Neural cell (in vitro differentiated cells): ENCODE data around the gene IFNLR1. TPM values are rescaled to one million over a fixed set of nuclear protein-coding genes. Genes with fewer than 3 reads are reported as not detected.

ENCODE experiments used
- H2AFZ ChIP-seq: fragments of 200-600, 300-800 bp; sonication (generic), shearing (Covaris generic); 2 replicates; pipeline ENCODE4 v1.6.0; 2014; ENCODE audit warnings: low read depth, mild to moderate bottlenecking, antibody characterized with exemption, low read length, moderate library complexity
- H3F3A ChIP-seq: fragments of 200-600 bp; shearing (Covaris generic); 2 replicates; pipeline ENCODE4 v1.6.1; 2016; ENCODE audit warnings: mild to moderate bottlenecking, moderate library complexity, mixed read lengths, antibody characterized with exemption, low read length; ENCODE audit not compliant: insufficient read depth, poor library complexity, severe bottlenecking
- H3K27ac ChIP-seq: fragments of 200-600, 300-800 bp; sonication (generic), shearing (Covaris generic); 2 replicates; pipeline ENCODE4 v1.5.1; 2014; ENCODE audit warnings: mild to moderate bottlenecking, low read length, moderate library complexity
- H3K27me3 ChIP-seq: fragments of 300-800, 200-600 bp; sonication (generic), shearing (Covaris generic); 2 replicates; pipeline ENCODE4 v1.6.0; 2014; ENCODE audit warnings: mild to moderate bottlenecking, low read depth, low read length, moderate library complexity; ENCODE audit not compliant: insufficient read depth
- H3K36me3 ChIP-seq: fragments of 300-800, 200-600 bp; sonication (generic), shearing (Covaris generic); 2 replicates; pipeline ENCODE4 v1.5.1; 2014; ENCODE audit warnings: mild to moderate bottlenecking, antibody characterized with exemption, low read length, moderate library complexity; ENCODE audit not compliant: insufficient read depth
- H3K4me2 ChIP-seq: fragments of 300-800, 200-600 bp; sonication (generic), shearing (Covaris generic); 2 replicates; pipeline ENCODE4 v1.6.0; 2014; ENCODE audit warnings: mild to moderate bottlenecking, low read length
- H3K4me3 ChIP-seq: fragments of 300-800, 200-600 bp; sonication (generic), shearing (Covaris generic); 2 replicates; pipeline ENCODE4 v1.5.1; 2014; ENCODE audit warnings: mild to moderate bottlenecking, low read length, moderate library complexity
- H3K79me2 ChIP-seq: fragments of 200-600 bp; shearing (Covaris generic); replicated peaks from 2 replicates; pipeline ENCODE4 v1.6.0; 2014; ENCODE audit warnings: mild to moderate bottlenecking, low read length, moderate library complexity; ENCODE audit not compliant: insufficient read depth
- H3K9ac ChIP-seq: fragments of 300-800, 200-600 bp; sonication (generic), shearing (Covaris generic); 2 replicates; pipeline ENCODE4 v1.6.1; 2016; ENCODE audit warnings: mild to moderate bottlenecking, low read length, mixed read lengths
- H3K9me2 ChIP-seq: fragments of 200-600 bp; shearing (Covaris generic); 2 replicates; pipeline ENCODE4 v1.6.1; 2016; ENCODE audit warnings: mild to moderate bottlenecking, low read length, mixed read lengths; ENCODE audit not compliant: insufficient read depth
- H3K9me3 ChIP-seq: fragments of 200-600, 300-800 bp; sonication (generic), shearing (Covaris generic); 2 replicates; pipeline ENCODE4 v1.6.1; 2016; ENCODE audit warnings: mild to moderate bottlenecking, mixed run types, low read length, moderate library complexity, mixed read lengths
- H4K20me1 ChIP-seq: fragments of 200-600 bp; shearing (Covaris generic); 2 replicates; pipeline ENCODE4 v1.6.1; 2016; ENCODE audit warnings: mild to moderate bottlenecking, mixed run types; ENCODE audit not compliant: insufficient read depth
- EP300 ChIP-seq: fragments of 450-650 bp; conservative IDR thresholded peaks from 2 replicates; pipeline ENCODE4 v1.6.1; 2014; ENCODE audit warnings: antibody characterized with exemption, mild to moderate bottlenecking, moderate library complexity; ENCODE audit not compliant: poor library complexity, severe bottlenecking
- EZH2 ChIP-seq: fragments of 200-600, 300-800 bp; shearing (Covaris generic), sonication (generic); IDR thresholded peaks from 2 replicates; pipeline ENCODE4 v1.6.1; 2014; ENCODE audit warnings: antibody characterized with exemption, low read length, borderline replicate concordance, mild to moderate bottlenecking; ENCODE audit not compliant: insufficient read depth, poor library complexity, severe bottlenecking
- MXI1 ChIP-seq: fragments of 450-650 bp; conservative IDR thresholded peaks from 2 replicates; pipeline ENCODE4 v1.6.1; 2014; ENCODE audit warnings: antibody characterized with exemption, mild to moderate bottlenecking; ENCODE audit not compliant: poor library complexity, severe bottlenecking
- POLR2AphosphoS5 ChIP-seq: IDR thresholded peaks from 2 replicates; pipeline ENCODE4 v1.6.1; 2012
- RAD21 ChIP-seq: fragments of 450-650 bp; conservative IDR thresholded peaks from 2 replicates; pipeline ENCODE4 v1.6.1; 2014; ENCODE audit warnings: antibody characterized with exemption, mild to moderate bottlenecking, moderate library complexity
- REST ChIP-seq: IDR thresholded peaks from 2 replicates; pipeline ENCODE4 v1.6.1; 2012; ENCODE audit warnings: borderline replicate concordance
- SMC3 ChIP-seq: fragments of 450-650 bp; conservative IDR thresholded peaks from 2 replicates; pipeline ENCODE4 v1.6.1; 2014; ENCODE audit warnings: antibody characterized with exemption, mild to moderate bottlenecking, moderate library complexity; ENCODE audit not compliant: poor library complexity
- TAF1 ChIP-seq: IDR thresholded peaks from 2 replicates; pipeline ENCODE4 v1.6.1; 2012; ENCODE audit warnings: low read depth
- polyA plus RNA-seq: library from polyadenylated mRNA; depleted of rRNA; stranded (reverse); fragments of >200 nt; gene quantifications from 2 replicates; pipeline ENCODE4 v1.2.3, GENCODE V29; 2014
- TF ChIP-seq, protein P1 (sequence below): fragments of 450-650 bp; IDR thresholded peaks from 2 replicates; pipeline ENCODE4 v1.5.1; 2014; ENCODE audit warnings: antibody characterized with exemption, mild to moderate bottlenecking, moderate library complexity; ENCODE audit not compliant: poor library complexity, severe bottlenecking

Gene IFNLR1
- polyA plus RNA-seq, 1 donor from 2014 or later: 0.32 TPM

- H2AFZ ChIP-seq: no peak overlapping the region
- H3K79me2 ChIP-seq: no peaks in the 10 kb centered on the region
Observed at GRCh38 chr1:24147816-24148215, 39.3 kb downstream of the IFNLR1 start.

GRCh38 chr1:24147194-24147593 is 39.9 kb downstream of the IFNLR1 start:
- Histone ChIP-seq H2AFZ (no peak overlapping the region), H3K27me3 (peaks cover 2% of the 10 kb centered on the region), H3K36me3 (no peaks in the 10 kb centered on the region), H3K9ac (no peak overlapping the region), H3K27ac (no peak overlapping the region), H3F3A (no peaks in the 10 kb centered on the region), H3K9me2 (no peaks in the 10 kb centered on the region), H3K4me3 (no peak overlapping the region), H3K9me3 (no peaks in the 10 kb centered on the region), H3K4me2 (no peak overlapping the region), H4K20me1 (no peaks in the 10 kb centered on the region), H3K79me2 (no peaks in the 10 kb centered on the region)
- TF ChIP-seq REST (no peak), TAF1 (no peak), SMC3 (no peak), MXI1 (no peak), RAD21 (no peak), EZH2 (no peak), EP300 (no peak)
- TF ChIP-seq, protein P1, sequence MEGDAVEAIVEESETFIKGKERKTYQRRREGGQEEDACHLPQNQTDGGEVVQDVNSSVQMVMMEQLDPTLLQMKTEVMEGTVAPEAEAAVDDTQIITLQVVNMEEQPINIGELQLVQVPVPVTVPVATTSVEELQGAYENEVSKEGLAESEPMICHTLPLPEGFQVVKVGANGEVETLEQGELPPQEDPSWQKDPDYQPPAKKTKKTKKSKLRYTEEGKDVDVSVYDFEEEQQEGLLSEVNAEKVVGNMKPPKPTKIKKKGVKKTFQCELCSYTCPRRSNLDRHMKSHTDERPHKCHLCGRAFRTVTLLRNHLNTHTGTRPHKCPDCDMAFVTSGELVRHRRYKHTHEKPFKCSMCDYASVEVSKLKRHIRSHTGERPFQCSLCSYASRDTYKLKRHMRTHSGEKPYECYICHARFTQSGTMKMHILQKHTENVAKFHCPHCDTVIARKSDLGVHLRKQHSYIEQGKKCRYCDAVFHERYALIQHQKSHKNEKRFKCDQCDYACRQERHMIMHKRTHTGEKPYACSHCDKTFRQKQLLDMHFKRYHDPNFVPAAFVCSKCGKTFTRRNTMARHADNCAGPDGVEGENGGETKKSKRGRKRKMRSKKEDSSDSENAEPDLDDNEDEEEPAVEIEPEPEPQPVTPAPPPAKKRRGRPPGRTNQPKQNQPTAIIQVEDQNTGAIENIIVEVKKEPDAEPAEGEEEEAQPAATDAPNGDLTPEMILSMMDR: no peak

More at GRCh38 chr1:24147816-24148215, 39.3 kb downstream of the IFNLR1 start:
- H3K36me3 ChIP-seq: no peaks in the 10 kb centered on the region
- H3K9ac ChIP-seq: no peak overlapping the region
- H3K9me2 ChIP-seq: no peaks in the 10 kb centered on the region
- no peak for TF ChIP-seq EZH2
- no peak for TF ChIP-seq TAF1
- TF ChIP-seq RAD21: no peak
- TF ChIP-seq, protein P1: no peak
- no peak for TF ChIP-seq SMC3
- no peak for TF ChIP-seq EP300
- no peak for TF ChIP-seq POLR2AphosphoS5
- no peak for TF ChIP-seq REST
- TF ChIP-seq MXI1: no peak
- H3K4me3 ChIP-seq: no peak overlapping the region
- H3K27me3 ChIP-seq: peaks cover 2% of the 10 kb centered on the region
- H3F3A ChIP-seq: no peaks in the 10 kb centered on the region
- H3K9me3 ChIP-seq: no peaks in the 10 kb centered on the region
- H3K4me2 ChIP-seq: no peak overlapping the region
- H3K27ac ChIP-seq: no peak overlapping the region
- no peaks in the 10 kb centered on the region for H4K20me1 ChIP-seq
